ENCODE data around the gene BATF. TPM values are rescaled to one million over a fixed set of nuclear protein-coding genes. Genes with fewer than 3 reads are reported as not detected.
A peak's percentile ranks its signal among the peaks of the same experiment; 100 is the strongest.

BATF gene
- total RNA-seq, 2 experiments from 2014 or later = 39.4 to 41.0 TPM

GRCh38 chr14:75559045-75559444 is 36.8 kb downstream of the BATF start:
- CTCF ChIA-PET = interaction anchor here (1.1 to 2.9 kb wide), 6 partner anchors 10 to 35 kb away, joined by 3 to 13 read pairs (median 5); no protein-coding TSS in a partner anchor
- Mint-ChIP-seq H3K4me1 (peaks cover 51% of the 10 kb centered on the region), H3K27me3 (no peaks in the 10 kb centered on the region), H3K27ac (peak overlapping the region; percentile 66), H3K9me3 (peaks cover 12% of the 10 kb centered on the region), H3K4me3 (no peak overlapping the region), H3K36me3 (ENCODE audit: low read depth) (peaks cover 12% of the 10 kb centered on the region)
- DNase-seq = no peak
- POLR2A ChIA-PET = no interaction called here

GRCh38 chr14:75559451-75560222 is 37.4 kb downstream of the BATF start:
- peaks cover 54% of the 10 kb centered on the region for H3K4me1 Mint-ChIP-seq
- H3K4me3 Mint-ChIP-seq = no peak overlapping the region
- POLR2A ChIA-PET = no interaction called here
- H3K27ac Mint-ChIP-seq = peak overlapping the region; percentile 66
- H3K27me3 Mint-ChIP-seq = no peaks in the 10 kb centered on the region
- H3K36me3 Mint-ChIP-seq (ENCODE audit: low read depth) = peaks cover 12% of the 10 kb centered on the region
- peak; percentile 37 for DNase-seq
- CTCF ChIA-PET = interaction anchor here (0.8 to 2.9 kb wide), 7 partner anchors 11 to 127 kb away, joined by 3 to 13 read pairs (median 4); no protein-coding TSS in a partner anchor
- peaks cover 12% of the 10 kb centered on the region for H3K9me3 Mint-ChIP-seq

GRCh38 chr14:75561013-75561432 is 38.8 kb downstream of the BATF start:
- ChIA-PET POLR2A (interaction anchor here (0.9 to 1.2 kb wide), 3 partner anchors 9 to 39 kb away, joined by 3 to 4 read pairs (median 3); no protein-coding TSS in a partner anchor), CTCF (interaction anchor here (0.7 to 2.9 kb wide), 20 partner anchors 11 to 252 kb away, joined by 3 to 13 read pairs (median 4); partner anchors contain the start of genes BATF, ERG28 and FLVCR2)
- H3K9me3 Mint-ChIP-seq = peaks cover 7% of the 10 kb centered on the region
- H3K36me3 Mint-ChIP-seq (ENCODE audit: low read depth) = peaks cover 9% of the 10 kb centered on the region
- no peak overlapping the region for H3K27ac Mint-ChIP-seq
- peak; percentile 45 for DNase-seq
- H3K4me1 Mint-ChIP-seq = peaks cover 62% of the 10 kb centered on the region
- no peaks in the 10 kb centered on the region for H3K27me3 Mint-ChIP-seq
- H3K4me3 Mint-ChIP-seq = peak overlapping the region; percentile 2

GRCh38 chr14:75562089-75562488 is 39.8 kb downstream of the BATF start:
- Mint-ChIP-seq H3K4me3 (no peak overlapping the region), H3K9me3 (peaks cover 3% of the 10 kb centered on the region), H3K4me1 (peaks cover 68% of the 10 kb centered on the region), H3K27ac (no peak overlapping the region), H3K27me3 (no peaks in the 10 kb centered on the region), H3K36me3 (ENCODE audit: low read depth) (peaks cover 4% of the 10 kb centered on the region)
- DNase-seq = no peak
- ChIA-PET CTCF (interaction anchor here (1.3 to 2.9 kb wide), 10 partner anchors 10 to 253 kb away, joined by 4 to 12 read pairs (median 6); partner anchors contain the start of genes BATF, ERG28 and FLVCR2), POLR2A (interaction anchor here (1.2 kb wide), 1 partner anchor 10 kb away, joined by 4 read pairs; no protein-coding TSS in a partner anchor)

GRCh38 chr14:75562489-75562888 is 40.2 kb downstream of the BATF start:
- ChIA-PET CTCF (interaction anchor here (0.7 to 1.7 kb wide), 3 partner anchors 13 to 38 kb away, joined by 3 to 7 read pairs (median 4); no protein-coding TSS in a partner anchor), POLR2A (interaction anchor here (1.2 kb wide), 1 partner anchor 10 kb away, joined by 4 read pairs; no protein-coding TSS in a partner anchor)
- Mint-ChIP-seq H3K36me3 (ENCODE audit: low read depth) (peaks cover 3% of the 10 kb centered on the region), H3K4me1 (peaks cover 68% of the 10 kb centered on the region), H3K9me3 (peaks cover 3% of the 10 kb centered on the region), H3K27ac (no peak overlapping the region), H3K27me3 (no peaks in the 10 kb centered on the region), H3K4me3 (no peak overlapping the region)
- no peak for DNase-seq

GRCh38 chr14:75563931-75564330 is 41.7 kb downstream of the BATF start:
- ChIA-PET POLR2A (no interaction called here), CTCF (interaction anchor here (1.9 kb wide), 1 partner anchor 13 kb away, joined by 8 read pairs; no protein-coding TSS in a partner anchor)
- Mint-ChIP-seq H3K4me1 (peaks cover 76% of the 10 kb centered on the region), H3K27me3 (no peaks in the 10 kb centered on the region), H3K27ac (no peak overlapping the region), H3K36me3 (ENCODE audit: low read depth) (no peaks in the 10 kb centered on the region), H3K4me3 (no peak overlapping the region), H3K9me3 (no peaks in the 10 kb centered on the region)
- DNase-seq = no peak

GRCh38 chr14:75565056-75565455 is 42.8 kb downstream of the BATF start:
- POLR2A ChIA-PET = no interaction called here
- H3K4me1 Mint-ChIP-seq = peaks cover 75% of the 10 kb centered on the region

GRCh38 chr14:75566321-75566720 is 44.1 kb downstream of the BATF start:
- DNase-seq = peak; percentile 83

More at GRCh38 chr14:75565056-75565455, 42.8 kb downstream of the BATF start:
- H3K4me3 Mint-ChIP-seq = no peak overlapping the region
- no peak for DNase-seq
- no peaks in the 10 kb centered on the region for H3K36me3 Mint-ChIP-seq (ENCODE audit: low read depth)
- H3K9me3 Mint-ChIP-seq = no peaks in the 10 kb centered on the region
- CTCF ChIA-PET = no interaction called here
- H3K27me3 Mint-ChIP-seq = no peaks in the 10 kb centered on the region
- H3K27ac Mint-ChIP-seq = peak overlapping the region; percentile 10

GRCh38 chr14:75566752-75567151 is 44.5 kb downstream of the BATF start:
- Mint-ChIP-seq H3K9me3 (no peaks in the 10 kb centered on the region), H3K36me3 (ENCODE audit: low read depth) (no peaks in the 10 kb centered on the region), H3K4me1 (peaks cover 58% of the 10 kb centered on the region), H3K4me3 (no peak overlapping the region), H3K27me3 (no peaks in the 10 kb centered on the region), H3K27ac (peak overlapping the region; percentile 82)
- DNase-seq = no peak
- ChIA-PET POLR2A (no interaction called here), CTCF (interaction anchor here (0.6 to 2.0 kb wide), 14 partner anchors 8 to 263 kb away, joined by 3 to 10 read pairs (median 4); partner anchors contain the start of genes BATF and FLVCR2)

More at GRCh38 chr14:75566321-75566720, 44.1 kb downstream of the BATF start:
- CTCF ChIA-PET = interaction anchor here (0.6 to 2.0 kb wide), 13 partner anchors 9 to 262 kb away, joined by 3 to 10 read pairs (median 5); partner anchors contain the start of genes BATF and FLVCR2
- POLR2A ChIA-PET = no interaction called here
- H3K9me3 Mint-ChIP-seq = no peaks in the 10 kb centered on the region
- no peaks in the 10 kb centered on the region for H3K27me3 Mint-ChIP-seq
- peak overlapping the region; percentile 28 for H3K4me3 Mint-ChIP-seq
- H3K36me3 Mint-ChIP-seq (ENCODE audit: low read depth) = no peaks in the 10 kb centered on the region
- H3K4me1 Mint-ChIP-seq = peaks cover 62% of the 10 kb centered on the region
- peak overlapping the region; percentile 82 for H3K27ac Mint-ChIP-seq

GRCh38 chr14:75568140-75568539 is 45.9 kb downstream of the BATF start:
- H3K27me3 Mint-ChIP-seq = no peaks in the 10 kb centered on the region
- ChIA-PET POLR2A (no interaction called here), CTCF (interaction anchor here (1.0 to 2.7 kb wide), 3 partner anchors 9 to 36 kb away, joined by 3 to 13 read pairs (median 3); partner anchors contain the start of gene FLVCR2)
- DNase-seq = no peak
- H3K4me1 Mint-ChIP-seq = peaks cover 50% of the 10 kb centered on the region
- peak overlapping the region; percentile 77 for H3K27ac Mint-ChIP-seq
- H3K4me3 Mint-ChIP-seq = no peak overlapping the region
- no peaks in the 10 kb centered on the region for H3K9me3 Mint-ChIP-seq
- H3K36me3 Mint-ChIP-seq (ENCODE audit: low read depth) = no peaks in the 10 kb centered on the region

- no peak overlapping the region for H3K4me3 Mint-ChIP-seq
- POLR2A ChIA-PET = no interaction called here
- H3K9me3 Mint-ChIP-seq = no peaks in the 10 kb centered on the region
- no peaks in the 10 kb centered on the region for H3K27me3 Mint-ChIP-seq
- no peak for DNase-seq
- CTCF ChIA-PET = interaction anchor here (0.9 to 2.7 kb wide), 4 partner anchors 9 to 78 kb away, joined by 3 to 13 read pairs (median 3); partner anchors contain the start of gene FLVCR2
- no peak overlapping the region for H3K27ac Mint-ChIP-seq
- H3K36me3 Mint-ChIP-seq (ENCODE audit: low read depth) = no peaks in the 10 kb centered on the region
- H3K4me1 Mint-ChIP-seq = peaks cover 50% of the 10 kb centered on the region
Observed at GRCh38 chr14:75568791-75569190, 46.5 kb downstream of the BATF start.

GRCh38 chr14:75570797-75571196 is 48.5 kb downstream of the BATF start:
- H3K27ac Mint-ChIP-seq = no peak overlapping the region
- ChIA-PET POLR2A (no interaction called here), CTCF (no interaction called here)
- no peaks in the 10 kb centered on the region for H3K9me3 Mint-ChIP-seq
- H3K36me3 Mint-ChIP-seq (ENCODE audit: low read depth) = no peaks in the 10 kb centered on the region
- H3K4me1 Mint-ChIP-seq = peaks cover 35% of the 10 kb centered on the region
- no peak overlapping the region for H3K4me3 Mint-ChIP-seq
- H3K27me3 Mint-ChIP-seq = no peaks in the 10 kb centered on the region
- DNase-seq = no peak

GRCh38 chr14:75572104-75572503 is 49.8 kb downstream of the BATF start:
- H3K27me3 Mint-ChIP-seq = no peaks in the 10 kb centered on the region

More at GRCh38 chr14:75572104-75572503, 49.8 kb downstream of the BATF start:
- ChIA-PET CTCF (interaction anchor here (0.6 to 1.3 kb wide), 9 partner anchors 11 to 699 kb away, joined by 3 to 5 read pairs (median 3); no protein-coding TSS in a partner anchor), POLR2A (no interaction called here)
- peaks cover 23% of the 10 kb centered on the region for H3K4me1 Mint-ChIP-seq
- DNase-seq = no peak
- H3K36me3 Mint-ChIP-seq (ENCODE audit: low read depth) = no peaks in the 10 kb centered on the region
- H3K4me3 Mint-ChIP-seq = no peak overlapping the region
- no peak overlapping the region for H3K27ac Mint-ChIP-seq
- no peaks in the 10 kb centered on the region for H3K9me3 Mint-ChIP-seq
